Activated CD4-positive, alpha-beta T cell treated with anti-CD3 and anti-CD28 coated beads, Interleukin-2, Interleukin-6, amounts not matched to agents 100 ng/mL and 50 ng/mL, durations not matched to agents 16 hours and 8 hours (primary cell): ENCODE results near the gene HOXD9.

Experiments used
- DNase-seq: peaks from one replicate; pipeline ENCODE4 v3.0.0-alpha.2; 2020

The HOXD9 gene

DNA sequence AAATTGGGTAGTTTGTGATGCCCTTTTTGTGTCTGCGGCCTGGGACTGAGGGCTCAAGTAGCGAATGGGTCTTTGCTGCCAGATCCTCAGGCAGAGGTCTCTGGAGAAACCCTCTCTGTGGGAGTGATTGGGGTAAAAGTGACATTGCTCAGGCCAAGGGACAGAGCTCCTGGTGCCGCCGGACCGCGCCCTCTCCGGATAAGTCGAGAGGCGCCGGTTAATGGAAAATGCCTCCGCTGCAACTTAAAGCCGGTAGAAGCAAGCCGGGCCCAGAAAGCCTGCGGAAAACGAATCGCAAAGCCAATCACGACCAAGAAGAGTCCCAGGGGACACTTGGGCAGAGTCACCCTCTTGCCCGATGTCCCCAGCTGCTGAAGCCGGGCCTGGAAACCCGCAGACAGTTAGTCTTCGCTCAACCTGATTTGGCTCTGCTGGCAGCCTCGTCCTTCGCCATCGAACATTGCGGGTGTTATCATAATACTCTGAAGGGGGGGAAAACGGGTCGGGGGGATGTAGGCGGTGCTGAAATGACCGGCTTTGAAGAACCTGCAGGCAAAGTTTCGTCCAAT is 23.3 kb upstream of the HOXD9 start:
- DNase-seq, result no peak

DNA sequence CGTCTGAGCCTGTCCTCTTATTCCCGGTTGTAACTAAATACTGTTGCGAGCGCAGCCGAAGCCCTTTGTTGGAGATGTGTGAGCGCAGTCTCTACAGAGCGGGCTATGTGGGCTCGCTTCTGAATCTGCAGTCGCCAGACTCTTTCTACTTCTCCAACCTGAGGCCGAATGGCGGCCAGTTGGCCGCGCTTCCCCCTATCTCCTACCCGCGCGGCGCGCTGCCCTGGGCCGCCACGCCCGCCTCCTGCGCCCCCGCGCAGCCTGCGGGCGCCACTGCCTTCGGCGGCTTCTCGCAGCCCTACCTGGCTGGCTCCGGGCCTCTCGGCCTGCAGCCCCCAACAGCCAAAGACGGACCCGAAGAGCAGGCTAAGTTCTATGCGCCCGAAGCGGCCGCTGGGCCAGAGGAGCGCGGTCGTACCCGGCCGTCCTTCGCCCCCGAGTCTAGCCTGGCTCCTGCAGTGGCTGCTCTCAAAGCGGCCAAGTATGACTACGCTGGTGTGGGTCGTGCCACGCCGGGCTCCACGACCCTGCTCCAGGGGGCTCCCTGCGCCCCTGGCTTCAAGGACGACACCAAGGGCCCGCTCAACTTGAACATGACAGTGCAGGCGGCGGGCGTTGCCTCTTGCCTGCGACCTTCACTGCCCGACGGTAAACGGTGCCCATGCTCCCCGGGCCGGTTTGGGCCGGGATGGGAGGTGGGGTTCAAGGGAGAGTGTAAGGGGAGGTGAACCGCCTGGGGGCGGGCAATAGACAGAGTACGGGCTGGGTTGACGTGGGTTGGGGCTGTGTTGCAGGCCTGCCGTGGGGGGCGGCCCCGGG is 22.6 kb upstream of the HOXD9 start, which contains the start of gene HOXD12:
Gene HOXD12 (plus strand): TSS at position 68 of the 819 bp plus-strand sequence. CDS start 7 bp downstream, at position 75.
- DNase-seq, result no peak

DNA sequence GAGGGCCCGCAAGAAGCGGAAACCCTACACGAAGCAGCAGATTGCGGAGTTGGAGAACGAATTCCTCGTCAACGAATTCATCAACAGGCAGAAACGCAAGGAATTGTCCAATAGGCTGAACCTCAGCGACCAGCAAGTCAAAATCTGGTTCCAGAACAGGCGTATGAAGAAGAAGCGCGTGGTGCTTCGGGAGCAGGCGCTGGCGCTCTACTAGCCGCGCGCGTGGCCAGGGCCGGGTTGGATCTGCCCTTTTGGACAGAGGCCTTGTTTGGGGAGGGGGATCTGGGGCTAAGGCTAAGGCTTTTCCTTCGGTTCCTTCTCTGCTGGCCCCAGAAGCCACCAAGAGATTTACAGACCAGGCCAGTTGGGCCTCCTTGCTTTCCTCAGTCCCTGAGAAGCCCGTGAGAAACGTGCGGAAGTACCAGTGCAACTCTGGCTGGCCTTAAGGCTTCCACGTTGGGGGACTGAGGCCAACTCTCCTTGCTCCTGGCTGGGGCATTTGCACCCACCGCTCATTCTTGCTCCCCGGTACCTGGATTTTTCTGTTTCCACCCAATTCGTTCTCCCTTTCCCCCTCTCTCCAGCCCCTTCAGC is 21.9 kb upstream of the HOXD9 start:
- DNase-seq, result no peak

DNA sequence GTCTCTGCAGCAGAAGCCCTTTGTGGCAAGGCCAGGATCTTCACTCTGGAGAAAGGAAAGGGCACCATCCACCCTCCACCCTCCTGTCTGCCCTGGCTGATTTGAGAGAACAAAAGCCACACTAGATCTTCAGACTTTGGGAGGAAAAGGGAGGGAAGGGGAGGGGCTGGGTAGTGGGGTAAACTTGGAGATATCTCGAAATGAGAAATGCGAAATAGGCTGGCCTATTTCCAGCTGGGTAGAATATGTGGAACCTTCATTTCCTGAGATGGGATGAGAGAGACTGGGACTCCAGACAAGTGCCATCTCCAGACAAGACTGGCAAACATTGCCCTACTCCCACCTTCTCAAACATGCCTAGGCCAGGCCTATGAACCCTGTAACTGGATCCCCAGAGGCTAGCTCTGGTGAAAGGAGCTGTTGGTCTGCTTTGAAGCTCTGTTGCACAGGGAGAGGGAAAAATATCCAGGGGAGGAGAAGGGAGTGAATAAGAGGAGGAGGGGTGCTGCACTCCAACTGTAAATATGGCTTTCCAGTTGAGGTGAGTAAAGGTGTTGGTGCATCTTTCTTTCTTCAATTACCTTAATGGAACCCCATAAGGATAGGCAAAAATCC is 21.2 kb upstream of the HOXD9 start:
- DNase-seq, result no peak

DNA sequence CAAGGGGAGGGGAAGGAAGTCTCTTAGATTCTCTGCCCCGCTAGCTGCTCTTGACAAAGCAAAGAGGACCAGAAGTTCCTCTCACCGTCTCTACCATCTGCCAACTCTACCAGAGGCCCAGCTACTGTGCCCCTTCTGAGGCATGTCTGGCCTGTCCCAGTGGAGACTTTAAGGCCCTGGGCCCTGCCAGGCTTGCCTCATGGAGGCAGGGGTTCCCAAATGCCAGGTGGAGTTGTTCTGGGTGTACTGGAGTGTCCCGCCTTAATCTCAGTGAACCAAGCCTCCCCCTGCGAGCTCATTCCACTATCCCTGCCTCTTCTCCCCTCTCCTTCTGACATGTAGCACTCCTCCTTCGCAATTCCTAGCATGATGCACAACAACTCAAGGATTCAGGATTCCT is 20.7 kb upstream of the HOXD9 start:
- DNase-seq, result no peak

DNA sequence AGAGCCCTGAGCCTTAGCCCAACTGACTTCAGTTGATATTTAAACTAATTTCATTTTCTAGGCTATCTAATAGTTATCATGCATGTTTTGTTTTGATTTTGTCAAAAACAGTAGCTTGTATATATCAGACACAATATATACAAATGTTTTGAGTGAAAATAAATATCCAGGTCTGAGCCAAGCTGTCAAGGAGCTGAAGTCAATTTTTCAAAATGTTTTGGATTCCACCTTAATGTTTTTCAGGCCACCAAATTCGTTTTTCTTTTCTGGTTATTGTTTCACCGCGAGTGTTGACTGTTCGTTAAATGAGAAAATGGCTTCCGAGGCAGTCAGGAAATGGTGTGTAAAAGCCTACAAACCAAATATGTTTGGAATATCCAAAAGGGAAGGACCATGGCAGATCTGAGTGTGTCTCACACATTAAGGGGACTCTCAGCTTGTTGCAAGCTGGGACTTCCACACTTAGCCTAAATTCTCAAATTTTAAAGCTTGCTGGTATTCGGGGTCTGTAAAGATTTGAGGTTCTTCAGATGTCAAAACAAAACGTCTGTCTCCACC is 20.1 kb upstream of the HOXD9 start:
- DNase-seq, result no peak

DNA sequence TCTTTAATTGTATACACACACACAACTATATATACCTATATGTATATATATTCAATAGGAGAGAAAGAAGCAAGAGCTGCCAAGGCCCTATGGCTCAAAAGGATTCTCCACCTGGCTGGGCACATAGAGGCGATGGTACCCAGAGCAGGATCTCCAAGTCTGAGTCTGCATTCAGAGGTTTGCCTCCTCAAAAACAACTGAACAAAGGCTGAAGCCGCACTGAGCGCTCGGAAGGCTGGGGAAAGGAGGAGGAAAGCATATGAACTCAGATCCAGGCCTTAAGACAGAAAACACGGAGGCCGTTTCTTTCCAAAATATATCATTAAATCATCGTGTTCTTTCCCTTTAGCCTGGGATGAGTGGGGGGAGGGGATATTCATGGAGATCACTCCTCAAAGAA is 19.3 kb upstream of the HOXD9 start:
- DNase-seq, result no peak

DNA sequence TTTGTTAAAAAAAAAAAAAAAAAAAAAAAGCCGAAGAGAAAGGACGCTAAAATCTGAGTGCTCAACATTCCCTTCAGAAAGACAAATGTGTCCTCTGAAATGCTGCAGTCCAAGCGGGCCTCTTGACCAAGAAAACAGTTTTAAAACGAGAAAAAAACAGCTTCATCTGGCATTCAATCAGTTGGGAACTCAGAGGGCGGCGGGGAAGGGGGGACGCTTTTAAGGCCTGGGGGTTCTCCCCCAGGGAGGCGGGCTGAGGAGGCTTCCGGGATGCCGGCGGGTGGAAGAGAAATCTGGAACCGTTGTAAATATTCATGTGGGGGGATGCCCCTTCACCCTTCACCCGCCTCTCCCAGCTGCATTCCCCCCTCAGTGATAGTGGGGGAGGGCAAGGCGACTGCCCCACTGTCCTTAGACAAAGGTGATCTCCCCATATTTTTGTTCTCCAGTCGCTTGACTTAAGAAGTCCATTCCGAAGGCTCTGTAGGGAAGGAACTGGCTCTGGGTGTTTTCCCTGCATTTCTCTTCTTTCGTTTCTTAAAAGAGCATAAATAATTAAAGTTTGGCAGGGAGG is 18.7 kb upstream of the HOXD9 start:
- DNase-seq, result no peak

DNA sequence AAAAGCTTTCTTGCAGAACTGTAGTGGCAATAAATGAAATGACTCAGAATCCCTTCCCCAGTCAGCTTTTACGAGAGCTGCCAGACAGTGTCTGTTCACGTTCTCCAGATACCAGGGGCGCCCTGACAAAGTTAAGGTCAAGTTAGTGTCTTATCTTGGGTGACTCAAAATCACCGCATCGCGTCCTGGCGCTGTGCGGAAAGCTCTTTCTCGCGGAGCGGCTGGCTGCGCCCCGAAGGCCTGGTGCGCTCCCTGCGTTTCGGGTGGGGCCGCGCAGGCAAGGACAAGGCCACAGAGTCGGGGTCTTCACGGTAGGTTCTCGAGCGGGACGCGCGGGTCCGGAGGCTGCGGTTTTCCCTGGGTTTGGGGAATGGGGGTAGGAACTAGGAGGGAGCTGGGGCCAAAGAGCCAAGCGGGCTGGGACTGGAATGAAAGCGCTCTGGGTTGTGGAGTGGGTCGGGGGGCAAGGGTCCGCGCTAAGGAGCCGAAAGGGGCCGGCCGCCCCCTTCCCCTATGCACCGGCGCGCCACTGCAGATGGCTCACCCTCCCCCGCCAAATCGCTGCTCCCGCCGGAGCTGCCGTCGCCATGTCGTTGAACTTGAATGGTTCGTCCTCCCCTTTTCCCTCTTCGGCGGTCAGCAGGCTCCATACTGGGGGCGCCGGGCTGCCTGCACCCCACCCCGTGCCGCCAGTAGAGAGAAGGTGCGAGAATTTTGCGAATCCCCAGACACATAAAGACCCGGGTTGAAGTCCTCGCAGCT is 18.0 kb upstream of the HOXD9 start:
- no peak for DNase-seq

DNA sequence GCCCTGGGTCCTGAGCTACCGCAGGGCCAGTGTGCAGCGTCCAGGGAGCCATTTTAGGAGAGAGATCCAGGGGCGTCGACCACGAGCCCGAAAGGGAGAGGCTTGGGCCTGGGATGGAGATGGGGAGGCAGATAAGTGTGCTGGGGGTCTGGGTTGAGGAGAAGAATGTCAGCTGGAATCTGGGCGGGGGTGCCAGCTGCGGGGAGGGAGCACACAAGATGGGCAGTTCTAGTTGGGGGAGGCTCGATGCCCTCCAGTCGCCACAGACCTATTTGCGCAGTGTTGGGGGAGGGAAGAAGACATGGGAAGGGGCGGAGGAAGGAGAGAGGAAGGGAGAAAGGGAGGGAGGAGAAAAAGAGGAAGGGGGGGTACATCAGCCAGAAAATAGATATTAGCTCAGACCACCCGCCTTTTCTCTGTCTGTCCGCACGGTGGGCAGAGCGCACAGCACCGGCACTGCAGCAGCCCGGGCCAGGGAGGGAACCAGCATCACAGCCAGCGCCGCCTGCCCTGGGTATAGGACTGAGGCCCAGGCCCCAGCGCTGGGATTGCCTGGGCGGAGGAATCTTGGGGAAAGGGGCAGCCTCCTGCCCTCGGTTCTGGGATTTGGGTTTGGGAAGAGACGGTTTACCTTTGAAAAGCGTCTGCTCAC is 17.3 kb upstream of the HOXD9 start:
- no peak for DNase-seq

DNA sequence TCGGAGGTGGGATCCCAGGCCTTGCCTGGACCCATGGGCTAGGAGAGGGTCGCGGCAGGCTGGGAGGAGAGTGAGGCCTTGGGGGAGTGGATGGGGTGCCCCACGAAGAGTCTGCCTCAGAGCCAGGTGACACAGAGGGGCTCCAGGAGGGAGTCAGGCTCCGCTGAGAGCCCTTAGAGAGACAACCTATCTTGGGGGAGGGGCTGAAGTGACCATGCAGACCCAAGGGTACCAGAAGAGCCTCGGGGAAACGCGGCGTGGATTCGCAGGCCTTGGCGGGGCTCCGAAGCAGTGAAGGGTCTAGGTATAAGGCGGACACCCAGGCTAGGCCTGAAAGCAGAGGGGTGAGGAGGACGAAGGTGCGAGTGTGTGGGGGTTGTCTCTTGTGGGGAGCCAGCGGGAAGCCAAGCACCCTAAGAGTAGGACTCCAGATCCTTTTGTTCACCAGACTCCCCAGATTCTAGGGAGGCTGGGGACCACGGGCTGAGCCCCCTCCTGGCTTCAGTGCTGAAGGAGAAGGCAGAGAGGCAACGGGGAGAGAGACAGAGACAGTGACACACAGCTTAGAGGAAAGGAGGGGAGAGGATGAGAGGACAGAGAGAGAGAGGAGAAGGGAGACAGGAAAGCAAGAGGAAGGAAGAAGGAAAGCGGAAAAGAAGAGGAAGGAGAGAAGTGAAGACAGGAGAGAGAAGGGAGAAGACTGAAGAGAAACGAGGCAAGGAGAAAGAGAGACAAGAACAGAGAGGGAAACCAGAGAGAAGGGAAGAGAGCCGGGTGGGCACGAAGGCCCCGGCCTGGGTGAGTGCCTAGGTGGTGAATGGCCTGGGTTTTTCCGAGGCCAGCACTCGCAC is 16.6 kb upstream of the HOXD9 start:
- DNase-seq, result no peak

DNA sequence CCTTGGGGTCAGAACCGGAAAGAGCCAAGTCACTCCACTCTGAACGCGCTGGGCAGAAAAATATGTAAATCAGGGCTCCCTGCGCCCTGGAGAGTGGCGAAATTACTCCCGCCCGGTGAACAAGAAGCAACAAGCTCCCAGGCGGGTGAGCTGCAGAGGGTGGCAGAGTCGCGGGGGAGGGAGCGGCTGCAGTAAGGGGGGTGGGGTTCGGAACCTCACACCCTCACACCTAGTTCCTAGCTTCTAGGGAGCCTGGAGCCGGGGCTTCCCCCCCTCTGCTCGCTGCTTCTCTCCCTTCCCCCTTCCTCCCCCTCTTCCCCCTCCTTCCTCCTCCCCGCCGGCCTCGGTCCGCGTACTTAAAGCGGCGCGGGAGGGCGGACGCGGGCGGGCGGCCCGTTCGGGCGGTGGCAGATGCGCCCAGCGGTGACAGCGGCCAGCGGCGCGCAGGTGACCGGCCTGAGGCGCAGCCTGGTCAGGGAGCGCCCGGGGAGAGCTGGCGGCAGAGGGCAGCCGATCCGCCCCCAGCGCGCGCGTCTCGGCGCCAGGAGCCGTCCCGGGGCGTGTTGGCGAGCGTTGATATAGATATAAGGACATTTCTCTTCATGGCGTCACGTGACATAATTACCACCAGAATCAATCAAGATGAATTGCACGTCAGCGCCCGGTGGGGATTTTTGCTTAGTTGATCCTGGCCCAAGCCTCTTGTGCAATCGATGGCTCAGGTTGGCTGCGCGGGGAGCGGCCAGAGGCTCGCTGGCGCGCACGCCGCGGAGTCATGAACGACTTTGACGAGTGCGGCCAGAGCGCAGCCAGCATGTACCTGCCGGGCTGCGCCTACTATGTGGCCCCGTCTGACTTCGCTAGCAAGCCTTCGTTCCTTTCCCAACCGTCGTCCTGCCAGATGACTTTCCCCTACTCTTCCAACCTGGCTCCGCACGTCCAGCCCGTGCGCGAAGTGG is 15.7 kb upstream of the HOXD9 start, which contains the start of gene HOXD11:
Gene HOXD11 (plus strand): TSS at position 700 of the 959 bp plus-strand sequence. CDS start 76 bp downstream, at position 776.
- no peak for DNase-seq

DNA sequence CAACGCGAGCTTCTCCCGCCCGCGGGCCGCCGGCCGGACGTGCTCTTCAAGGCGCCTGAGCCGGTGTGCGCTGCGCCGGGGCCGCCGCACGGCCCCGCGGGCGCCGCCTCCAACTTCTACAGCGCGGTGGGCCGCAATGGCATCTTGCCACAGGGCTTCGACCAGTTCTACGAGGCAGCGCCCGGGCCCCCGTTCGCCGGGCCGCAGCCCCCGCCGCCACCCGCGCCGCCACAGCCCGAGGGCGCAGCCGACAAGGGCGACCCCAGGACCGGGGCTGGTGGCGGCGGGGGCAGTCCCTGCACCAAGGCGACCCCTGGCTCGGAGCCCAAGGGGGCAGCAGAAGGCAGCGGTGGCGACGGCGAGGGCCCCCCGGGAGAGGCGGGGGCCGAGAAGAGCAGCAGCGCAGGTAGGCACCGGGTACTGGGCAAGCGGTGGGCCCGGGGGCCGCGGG is 14.8 kb upstream of the HOXD9 start:
- DNase-seq, result no peak

DNA sequence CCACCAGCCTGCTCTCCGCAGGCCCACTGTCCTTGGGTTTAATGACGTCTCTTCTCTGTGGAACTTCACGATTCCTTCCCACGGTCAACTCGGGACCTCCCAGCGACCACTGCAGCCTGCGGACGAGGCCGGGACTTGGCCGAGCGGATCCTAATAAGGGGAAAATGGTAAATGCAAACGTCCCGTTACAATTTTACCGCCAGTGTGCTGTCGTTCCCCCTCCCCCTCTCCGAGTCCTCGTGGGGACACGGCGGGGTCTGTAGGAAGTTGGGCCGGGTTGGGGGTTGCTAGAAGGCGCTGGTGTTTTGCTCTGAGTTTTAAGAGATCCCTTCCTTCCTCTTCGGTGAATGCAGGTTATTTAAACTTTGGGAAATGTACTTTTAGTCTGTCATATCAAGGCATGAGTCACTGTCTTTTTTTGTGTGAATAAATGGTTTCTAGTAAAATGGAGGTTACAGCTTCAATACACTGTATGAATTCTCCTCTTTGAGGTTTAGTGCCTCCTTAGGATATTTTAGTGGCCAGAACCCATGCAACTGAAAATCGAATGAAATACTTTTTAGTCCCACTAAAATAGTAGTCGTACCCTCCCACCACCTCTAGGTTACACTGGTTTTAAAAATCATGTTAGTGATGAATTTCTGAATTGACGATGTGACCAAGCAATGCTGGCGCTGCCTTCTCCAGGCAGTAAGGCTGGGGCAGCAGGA is 13.2 kb upstream of the HOXD9 start:
- no peak for DNase-seq

DNA sequence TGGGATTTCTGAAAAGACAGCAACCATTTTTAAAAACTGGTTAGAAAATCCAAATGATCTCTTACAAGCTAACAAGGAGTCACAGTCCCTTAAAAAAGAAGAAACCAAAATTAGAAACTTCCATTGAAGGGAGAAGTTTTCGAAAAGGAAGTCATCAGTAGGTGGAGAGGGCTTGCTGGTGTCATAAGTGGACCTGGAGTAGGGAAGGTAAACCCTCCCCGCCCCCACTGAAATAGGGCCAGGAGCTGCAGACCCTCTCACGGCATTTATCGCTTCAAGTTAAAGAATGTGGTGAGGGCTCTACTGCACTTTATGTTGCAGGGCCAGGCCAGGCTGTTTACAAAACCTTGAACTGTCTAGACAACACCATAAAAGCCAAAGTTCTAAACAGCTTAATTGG is 12.6 kb upstream of the HOXD9 start:
- no peak for DNase-seq

DNA sequence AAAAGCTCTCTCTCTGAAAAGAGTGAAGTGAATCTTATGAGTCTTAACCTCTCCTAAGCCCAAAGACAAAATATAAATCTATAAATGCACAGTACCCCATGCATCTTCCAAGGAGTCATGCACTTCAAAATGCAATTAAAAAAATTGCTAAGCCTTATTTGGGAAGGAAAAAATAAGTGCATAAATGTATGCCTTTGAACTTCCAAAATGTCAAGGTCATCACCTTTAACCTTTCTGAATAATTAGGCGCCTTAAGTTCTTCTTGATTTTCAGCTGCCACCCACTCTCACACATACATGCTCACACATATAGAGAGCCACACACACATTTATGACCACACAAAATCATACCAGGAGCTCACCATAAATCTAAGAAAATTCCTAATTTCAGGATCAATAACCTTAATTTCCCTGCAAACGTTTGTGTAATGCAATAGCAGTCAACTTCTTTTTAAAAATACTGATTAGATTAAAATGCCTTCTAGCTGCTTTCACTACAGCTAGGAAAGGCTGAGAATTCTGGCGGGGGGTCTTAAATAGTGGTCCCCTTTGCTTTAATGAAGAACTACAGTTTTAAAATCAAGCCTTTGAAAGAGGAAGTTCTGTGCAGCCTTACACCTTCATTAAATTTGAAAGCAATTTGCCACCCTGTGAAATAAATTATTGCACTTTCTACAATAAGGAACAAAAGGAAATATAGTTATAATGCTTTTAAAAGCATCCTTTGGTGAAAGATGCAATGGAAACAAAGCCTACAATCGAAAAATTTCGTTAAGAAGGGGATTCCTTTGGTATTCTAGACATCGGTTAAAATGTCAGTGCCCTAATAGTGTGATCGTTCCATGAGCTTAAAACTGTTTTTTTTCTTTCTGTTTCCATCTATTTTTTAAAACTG is 11.9 kb upstream of the HOXD9 start:
- DNase-seq, result no peak

DNA sequence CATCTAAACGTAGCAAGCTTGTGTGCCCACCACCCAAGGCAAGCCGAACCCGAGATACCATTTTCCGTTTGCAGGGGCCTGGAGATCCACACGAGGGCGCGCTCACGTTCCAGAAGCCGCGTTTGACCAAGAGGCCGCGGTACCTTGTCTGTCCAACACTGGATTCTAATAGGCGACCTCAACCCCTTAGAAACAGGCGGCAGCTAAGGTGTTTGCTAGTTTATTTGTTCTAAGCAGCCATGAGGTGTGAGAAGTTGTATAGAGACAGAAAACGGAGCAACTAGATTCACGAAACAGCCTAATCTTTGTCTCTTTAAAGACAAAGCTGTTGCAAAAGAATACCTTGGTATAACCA is 11.2 kb upstream of the HOXD9 start:
- peak; percentile 47 for DNase-seq
